ENCODE measurements around the gene PTPRN2.

PTPRN2 gene

GRCh38 chr7:158609313-158609974 is 21.8 kb upstream of the PTPRN2 start:
- H3K27ac Mint-ChIP-seq, result no peak overlapping the region

GRCh38 chr7:158607563-158607962 is 19.9 kb upstream of the PTPRN2 start:
- H3K4me3 Mint-ChIP-seq, result no peak overlapping the region
- DNase-seq, result no peak
- H3K36me3 Mint-ChIP-seq (ENCODE audit: low read depth), result peaks cover 29% of the 10 kb centered on the region
- no peaks in the 10 kb centered on the region for H3K27me3 Mint-ChIP-seq
- peaks cover 17% of the 10 kb centered on the region for H3K4me1 Mint-ChIP-seq (ENCODE audit: low read depth)
- H3K9me3 Mint-ChIP-seq, result no peaks in the 10 kb centered on the region
- H3K27ac Mint-ChIP-seq, result no peak overlapping the region

More at GRCh38 chr7:158609313-158609974, 21.8 kb upstream of the PTPRN2 start:
- Mint-ChIP-seq H3K4me3 (no peak overlapping the region), H3K36me3 (ENCODE audit: low read depth) (peaks cover 43% of the 10 kb centered on the region), H3K4me1 (ENCODE audit: low read depth) (peaks cover 23% of the 10 kb centered on the region), H3K27me3 (no peaks in the 10 kb centered on the region), H3K9me3 (no peaks in the 10 kb centered on the region)
- DNase-seq, result no peak

- Mint-ChIP-seq H3K36me3 (ENCODE audit: low read depth) (peaks cover 26% of the 10 kb centered on the region), H3K4me3 (no peak overlapping the region), H3K9me3 (no peaks in the 10 kb centered on the region), H3K27me3 (no peaks in the 10 kb centered on the region), H3K4me1 (ENCODE audit: low read depth) (peaks cover 10% of the 10 kb centered on the region), H3K27ac (no peak overlapping the region)
- DNase-seq, result no peak
Measured at GRCh38 chr7:158606671-158607424, 19.2 kb upstream of the PTPRN2 start.

- H3K9me3 Mint-ChIP-seq, result no peaks in the 10 kb centered on the region
- H3K27ac Mint-ChIP-seq, result no peak overlapping the region
- H3K27me3 Mint-ChIP-seq, result no peaks in the 10 kb centered on the region
- H3K36me3 Mint-ChIP-seq (ENCODE audit: low read depth), result peaks cover 21% of the 10 kb centered on the region
- peaks cover 6% of the 10 kb centered on the region for H3K4me1 Mint-ChIP-seq (ENCODE audit: low read depth)
- DNase-seq, result no peak
- no peak overlapping the region for H3K4me3 Mint-ChIP-seq
Measured at GRCh38 chr7:158606129-158606528, 18.5 kb upstream of the PTPRN2 start.

GRCh38 chr7:158603773-158604755 is 16.4 kb upstream of the PTPRN2 start:
- Mint-ChIP-seq H3K27me3 (no peaks in the 10 kb centered on the region), H3K4me1 (ENCODE audit: low read depth) (peaks cover 6% of the 10 kb centered on the region), H3K9me3 (no peaks in the 10 kb centered on the region), H3K27ac (no peak overlapping the region), H3K36me3 (ENCODE audit: low read depth) (peaks cover 19% of the 10 kb centered on the region), H3K4me3 (no peak overlapping the region)
- DNase-seq, result no peak

- Mint-ChIP-seq H3K27ac (no peak overlapping the region), H3K4me3 (no peak overlapping the region), H3K27me3 (no peaks in the 10 kb centered on the region), H3K9me3 (no peaks in the 10 kb centered on the region), H3K4me1 (ENCODE audit: low read depth) (peaks cover 6% of the 10 kb centered on the region), H3K36me3 (ENCODE audit: low read depth) (peaks cover 16% of the 10 kb centered on the region)
- no peak for DNase-seq
Measured at GRCh38 chr7:158602905-158603772, 15.5 kb upstream of the PTPRN2 start.

GRCh38 chr7:158602041-158602440 is 14.4 kb upstream of the PTPRN2 start:
- H3K27ac Mint-ChIP-seq, result no peak overlapping the region
- H3K4me3 Mint-ChIP-seq, result no peak overlapping the region
- H3K27me3 Mint-ChIP-seq, result no peaks in the 10 kb centered on the region
- H3K36me3 Mint-ChIP-seq (ENCODE audit: low read depth), result peaks cover 9% of the 10 kb centered on the region
- no peak for DNase-seq
- no peaks in the 10 kb centered on the region for H3K9me3 Mint-ChIP-seq
- H3K4me1 Mint-ChIP-seq (ENCODE audit: low read depth), result peaks cover 6% of the 10 kb centered on the region

GRCh38 chr7:158601090-158601489 is 13.5 kb upstream of the PTPRN2 start:
- peaks cover under 1% of the 10 kb centered on the region for H3K36me3 Mint-ChIP-seq (ENCODE audit: low read depth)
- H3K9me3 Mint-ChIP-seq, result no peaks in the 10 kb centered on the region
- DNase-seq, result no peak
- H3K4me1 Mint-ChIP-seq (ENCODE audit: low read depth), result peaks cover 6% of the 10 kb centered on the region
- no peaks in the 10 kb centered on the region for H3K27me3 Mint-ChIP-seq
- H3K4me3 Mint-ChIP-seq, result no peak overlapping the region
- H3K27ac Mint-ChIP-seq, result no peak overlapping the region

GRCh38 chr7:158596745-158597144 is 9.1 kb upstream of the PTPRN2 start:
- H3K36me3 Mint-ChIP-seq (ENCODE audit: low read depth), result no peaks in the 10 kb centered on the region
- no peak for DNase-seq
- H3K9me3 Mint-ChIP-seq, result peaks cover 5% of the 10 kb centered on the region
- H3K4me3 Mint-ChIP-seq, result no peak overlapping the region
- no peaks in the 10 kb centered on the region for H3K27me3 Mint-ChIP-seq
- no peak overlapping the region for H3K27ac Mint-ChIP-seq
- H3K4me1 Mint-ChIP-seq (ENCODE audit: low read depth), result no peaks in the 10 kb centered on the region

- Mint-ChIP-seq H3K27ac (no peak overlapping the region), H3K36me3 (ENCODE audit: low read depth) (no peaks in the 10 kb centered on the region), H3K9me3 (peaks cover 5% of the 10 kb centered on the region), H3K4me1 (ENCODE audit: low read depth) (no peaks in the 10 kb centered on the region), H3K27me3 (no peaks in the 10 kb centered on the region), H3K4me3 (no peak overlapping the region)
- DNase-seq, result no peak
Measured at GRCh38 chr7:158596309-158596708, 8.7 kb upstream of the PTPRN2 start.

GRCh38 chr7:158595068-158595467 is 7.4 kb upstream of the PTPRN2 start:
- H3K27me3 Mint-ChIP-seq, result peaks cover 7% of the 10 kb centered on the region
- no peak overlapping the region for H3K27ac Mint-ChIP-seq
- H3K4me1 Mint-ChIP-seq (ENCODE audit: low read depth), result no peaks in the 10 kb centered on the region
- DNase-seq, result no peak
- peaks cover 5% of the 10 kb centered on the region for H3K9me3 Mint-ChIP-seq
- no peaks in the 10 kb centered on the region for H3K36me3 Mint-ChIP-seq (ENCODE audit: low read depth)
- H3K4me3 Mint-ChIP-seq, result no peak overlapping the region

GRCh38 chr7:158592541-158592940 is 4.9 kb upstream of the PTPRN2 start:
- Mint-ChIP-seq H3K27me3 (peaks cover 20% of the 10 kb centered on the region), H3K4me3 (no peak overlapping the region), H3K4me1 (ENCODE audit: low read depth) (no peaks in the 10 kb centered on the region), H3K36me3 (ENCODE audit: low read depth) (no peaks in the 10 kb centered on the region), H3K27ac (no peak overlapping the region), H3K9me3 (peaks cover 5% of the 10 kb centered on the region)
- no peak for DNase-seq

- no peaks in the 10 kb centered on the region for H3K36me3 Mint-ChIP-seq (ENCODE audit: low read depth)
- no peaks in the 10 kb centered on the region for H3K4me1 Mint-ChIP-seq (ENCODE audit: low read depth)
- H3K27ac Mint-ChIP-seq, result no peak overlapping the region
- H3K4me3 Mint-ChIP-seq, result no peak overlapping the region
- DNase-seq, result no peak
- peaks cover 20% of the 10 kb centered on the region for H3K27me3 Mint-ChIP-seq
- peaks cover 5% of the 10 kb centered on the region for H3K9me3 Mint-ChIP-seq
Measured at GRCh38 chr7:158591944-158592343, 4.3 kb upstream of the PTPRN2 start.

GRCh38 chr7:158590181-158590530 is 2.5 kb upstream of the PTPRN2 start:
- Mint-ChIP-seq H3K9me3 (peaks cover 5% of the 10 kb centered on the region), H3K36me3 (ENCODE audit: low read depth) (no peaks in the 10 kb centered on the region), H3K27me3 (peaks cover 35% of the 10 kb centered on the region), H3K4me1 (ENCODE audit: low read depth) (peaks cover 8% of the 10 kb centered on the region), H3K4me3 (no peak overlapping the region), H3K27ac (no peak overlapping the region)
- no peak for DNase-seq

Data from activated T-cell treated with anti-CD3 and anti-CD28 coated beads, Interleukin-2, amount 50 U/mL, for 24 hours (primary cell).